ENCODE measurements around the gene TRIM29. TPM values are rescaled to one million over a fixed set of nuclear protein-coding genes. Genes with fewer than 3 reads are reported as not detected.
A peak's percentile ranks its signal among the peaks of the same experiment; 100 is the strongest.

Gene TRIM29
- total and polyA plus RNA-seq, 2 donors from 2014 or later: 0.65 to 32.9 TPM

GRCh38 chr11:120131941-120132644, 5.8 kb downstream of the TRIM29 start:
- FAIRE-seq (no peak), DNase-seq (peak in 2 of 5 donors; percentile 26 to 76)
- Histone ChIP-seq H3K4me3 (ENCODE audit: low read length in 3 of 3) (no peak overlapping the region), H3K27me3 (ENCODE audit: control insufficient read depth, insufficient read depth, low read length) (no peaks in the 10 kb centered on the region), H3K36me3 (ENCODE audit: control insufficient read depth in 2 of 3, insufficient read depth in 3 of 3, low read length in 3 of 3) (no peaks in the 10 kb centered on the region), H3K27ac (ENCODE audit: low read depth in 2 of 2, low read length in 2 of 2) (no peak overlapping the region), H3K9me3 (ENCODE audit: control insufficient read depth in 2 of 3, insufficient read depth in 1 of 3, low read length in 3 of 3) (no peaks in the 10 kb centered on the region), H3K9ac (ENCODE audit: low read length in 3 of 3) (no peak overlapping the region), H3K4me1 (ENCODE audit: control insufficient read depth in 2 of 3, insufficient read depth in 2 of 3, low read depth in 1 of 3, low read length in 3 of 3) (no peaks in the 10 kb centered on the region)
- intact Hi-C loops (cut with DNase I): no loop called here
- TF ChIP-seq, protein P1, sequence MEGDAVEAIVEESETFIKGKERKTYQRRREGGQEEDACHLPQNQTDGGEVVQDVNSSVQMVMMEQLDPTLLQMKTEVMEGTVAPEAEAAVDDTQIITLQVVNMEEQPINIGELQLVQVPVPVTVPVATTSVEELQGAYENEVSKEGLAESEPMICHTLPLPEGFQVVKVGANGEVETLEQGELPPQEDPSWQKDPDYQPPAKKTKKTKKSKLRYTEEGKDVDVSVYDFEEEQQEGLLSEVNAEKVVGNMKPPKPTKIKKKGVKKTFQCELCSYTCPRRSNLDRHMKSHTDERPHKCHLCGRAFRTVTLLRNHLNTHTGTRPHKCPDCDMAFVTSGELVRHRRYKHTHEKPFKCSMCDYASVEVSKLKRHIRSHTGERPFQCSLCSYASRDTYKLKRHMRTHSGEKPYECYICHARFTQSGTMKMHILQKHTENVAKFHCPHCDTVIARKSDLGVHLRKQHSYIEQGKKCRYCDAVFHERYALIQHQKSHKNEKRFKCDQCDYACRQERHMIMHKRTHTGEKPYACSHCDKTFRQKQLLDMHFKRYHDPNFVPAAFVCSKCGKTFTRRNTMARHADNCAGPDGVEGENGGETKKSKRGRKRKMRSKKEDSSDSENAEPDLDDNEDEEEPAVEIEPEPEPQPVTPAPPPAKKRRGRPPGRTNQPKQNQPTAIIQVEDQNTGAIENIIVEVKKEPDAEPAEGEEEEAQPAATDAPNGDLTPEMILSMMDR (IDR thresholded peaks at IDR 0.05; ENCODE audit: borderline replicate concordance, extremely low read depth, insufficient read depth): no peak

DNA sequence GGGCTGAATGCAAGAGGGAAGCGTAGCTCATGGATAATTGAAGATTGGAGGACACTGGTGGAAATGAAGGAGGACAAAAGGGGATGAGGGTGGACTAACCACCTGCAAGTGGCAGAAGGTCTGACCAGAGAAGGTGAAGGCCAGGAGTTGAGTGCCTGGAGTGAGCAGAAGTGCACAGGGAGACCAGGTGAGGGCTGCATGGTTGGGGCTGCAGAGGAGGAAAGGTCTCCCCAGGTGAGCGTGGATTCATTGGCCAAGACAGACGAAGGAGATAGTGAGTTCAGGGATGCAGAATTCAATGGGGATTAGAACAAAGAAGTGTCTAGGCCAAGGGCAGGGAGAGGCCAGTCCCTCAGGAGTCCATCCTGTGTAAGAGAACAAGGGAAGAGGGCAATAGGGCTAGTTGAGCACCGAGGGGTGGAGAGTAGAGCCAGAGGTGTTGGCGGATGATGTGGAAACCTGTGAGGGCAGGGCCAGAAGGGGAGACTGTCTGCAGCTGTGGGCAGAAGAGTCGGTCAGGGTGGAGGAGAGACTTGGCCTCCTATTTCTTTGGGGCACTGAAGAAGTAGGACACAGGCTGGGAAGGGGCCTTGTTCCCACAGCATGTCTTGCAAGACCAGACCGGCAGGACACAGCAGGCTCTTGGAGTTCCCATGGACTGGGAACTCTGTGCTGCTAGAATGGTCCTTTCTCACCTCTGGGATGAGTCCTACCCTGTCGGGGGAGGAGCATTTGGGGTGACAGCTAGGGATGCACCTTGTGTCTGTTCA, 6.7 kb downstream of the TRIM29 start:
- TF ChIP-seq, protein P1 (IDR thresholded peaks at IDR 0.05; ENCODE audit: borderline replicate concordance, extremely low read depth, insufficient read depth): no peak
- no peaks in the 10 kb centered on the region for H3K4me1 ChIP-seq (ENCODE audit: control insufficient read depth in 2 of 3, insufficient read depth in 2 of 3, low read depth in 1 of 3, low read length in 3 of 3)
- intact Hi-C loops (cut with DNase I): no loop called here
- no peak overlapping the region for H3K27ac ChIP-seq (ENCODE audit: low read depth in 2 of 2, low read length in 2 of 2)
- H3K27me3 ChIP-seq (ENCODE audit: control insufficient read depth, insufficient read depth, low read length): no peaks in the 10 kb centered on the region
- no peak overlapping the region for H3K9ac ChIP-seq (ENCODE audit: low read length in 3 of 3)
- DNase-seq (peak in 2 of 5 donors; percentile 15 to 45), FAIRE-seq (no peak)
- H3K4me3 ChIP-seq (ENCODE audit: low read length in 3 of 3): no peak overlapping the region
- no peaks in the 10 kb centered on the region for H3K36me3 ChIP-seq (ENCODE audit: control insufficient read depth in 2 of 3, insufficient read depth in 3 of 3, low read length in 3 of 3)
- H3K9me3 ChIP-seq (ENCODE audit: control insufficient read depth in 2 of 3, insufficient read depth in 1 of 3, low read length in 3 of 3): no peaks in the 10 kb centered on the region

DNA sequence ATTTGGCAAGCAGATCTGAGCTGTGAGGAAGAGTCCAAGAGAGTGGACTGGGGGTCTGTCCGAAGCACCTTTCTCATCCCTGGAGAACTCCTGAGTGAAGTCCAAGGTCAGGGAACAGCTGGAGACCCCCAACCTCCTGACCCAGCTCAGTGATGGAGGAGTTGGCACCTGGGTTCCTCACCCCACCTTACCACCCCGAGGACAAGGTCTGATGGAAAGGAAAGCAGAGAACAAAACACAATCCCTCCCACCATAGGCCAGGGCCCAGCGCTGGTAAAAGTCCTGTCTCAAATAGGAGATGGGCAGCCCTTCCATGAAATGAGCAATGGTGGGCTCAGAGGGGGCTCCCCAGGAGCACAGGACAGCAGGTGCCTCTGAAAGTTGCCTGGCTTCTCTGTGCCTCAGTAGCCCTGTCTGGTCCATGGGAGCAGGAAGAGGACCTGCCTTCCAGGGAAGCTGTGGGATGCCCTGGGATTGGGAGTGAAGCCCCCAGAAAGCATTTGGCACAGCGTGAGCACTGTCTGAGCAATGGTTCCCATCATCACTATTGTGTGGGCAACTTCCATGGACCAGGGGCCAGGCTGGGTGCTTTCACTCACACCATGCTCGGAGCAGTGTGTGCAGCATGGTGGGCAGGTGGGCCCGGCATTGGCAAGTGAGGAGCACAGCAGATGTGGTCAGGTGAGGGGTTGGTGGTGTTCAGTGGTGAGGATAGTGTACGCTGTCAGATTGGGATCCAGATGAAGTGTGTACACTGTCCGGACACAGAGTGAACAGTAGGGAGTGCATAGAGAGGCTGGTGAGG, 7.5 kb downstream of the TRIM29 start:
- no peaks in the 10 kb centered on the region for H3K9me3 ChIP-seq (ENCODE audit: control insufficient read depth in 2 of 3, insufficient read depth in 1 of 3, low read length in 3 of 3)
- H3K27ac ChIP-seq (ENCODE audit: low read depth in 2 of 2, low read length in 2 of 2): no peak overlapping the region
- FAIRE-seq (no peak), DNase-seq (peak in 2 of 5 donors; percentile 22 to 45)
- no peak overlapping the region for H3K9ac ChIP-seq (ENCODE audit: low read length in 3 of 3)
- TF ChIP-seq, protein P1 (IDR thresholded peaks at IDR 0.05; ENCODE audit: borderline replicate concordance, extremely low read depth, insufficient read depth): no peak
- H3K27me3 ChIP-seq (ENCODE audit: control insufficient read depth, insufficient read depth, low read length): no peaks in the 10 kb centered on the region
- H3K36me3 ChIP-seq (ENCODE audit: control insufficient read depth in 2 of 3, insufficient read depth in 3 of 3, low read length in 3 of 3): no peaks in the 10 kb centered on the region
- H3K4me3 ChIP-seq (ENCODE audit: low read length in 3 of 3): no peak overlapping the region
- H3K4me1 ChIP-seq (ENCODE audit: control insufficient read depth in 2 of 3, insufficient read depth in 2 of 3, low read depth in 1 of 3, low read length in 3 of 3): no peaks in the 10 kb centered on the region
- intact Hi-C loops (cut with DNase I): no loop called here

Measured in kidney (tissue), 14 donors.